ENCODE measurements around the gene TMEM82. TPM values are rescaled to one million over a fixed set of nuclear protein-coding genes. Genes with fewer than 3 reads are reported as not detected.

The TMEM82 gene
- polyA plus RNA-seq, 1 of the 3 experiments (the other 2 are of a cell fraction), result not detected

- no peak for DNase-seq
- Histone ChIP-seq H3K36me3 (replicated peaks in 1 of 2; ENCODE audit: control insufficient read depth in 1 of 2, insufficient read depth in 2 of 2, low read length in 1 of 2) (no peaks in the 10 kb centered on the region), H2AFZ (ENCODE audit: low read depth) (no peak overlapping the region), H3K4me2 (no peak overlapping the region), H3K9ac (no peak overlapping the region), H4K20me1 (ENCODE audit: insufficient read depth) (no peaks in the 10 kb centered on the region), H3F3A (replicated peaks; ENCODE audit: insufficient read depth) (peaks cover 5% of the 10 kb centered on the region), H3K9me3 (no peaks in the 10 kb centered on the region), H3K4me3 (ENCODE audit: low read depth in 2 of 2, low read length in 1 of 2) (no peak overlapping the region), H3K27me3 (ENCODE audit: insufficient read depth) (no peaks in the 10 kb centered on the region), H3K27ac (ENCODE audit: low read depth in 2 of 2, low read length in 1 of 2) (no peak overlapping the region), H3K4me1 (ENCODE audit: control insufficient read depth in 1 of 2, insufficient read depth in 2 of 2, low read depth in 1 of 2, low read length in 1 of 2) (peaks cover 10 to 24% of the 10 kb centered on the region in 2 experiments; a peak in 3 of 4 replicates), H3K79me2 (ENCODE audit: insufficient read depth) (no peaks in the 10 kb centered on the region), H3K9me2 (no peaks in the 10 kb centered on the region)
- ChIA-PET CTCF (interaction anchor here (1.5 kb wide), 1 partner anchor 9 kb away, joined by 3 read pairs; no protein-coding TSS in a partner anchor), POLR2A (interaction anchor here (0.6 to 1.4 kb wide), 2 partner anchors 12 to 29 kb away, joined by 3 to 5 read pairs; no protein-coding TSS in a partner anchor)
- WGBS (ENCODE audit: low lambda C conversion rate), result 62% methylated on average over 5 of the region's 8 CpGs
- TF ChIP-seq REST (IDR thresholded peaks at IDR 0.05; ENCODE audit: low read depth, low read length) (no peak), CTCF (IDR thresholded peaks at IDR 0.05) (no peak), SIN3A (IDR thresholded peaks at IDR 0.05; ENCODE audit: borderline replicate concordance, low read depth, low read length) (no peak), GATA2 (CRISPR knock-in tag; IDR thresholded peaks at IDR 0.05) (no peak), MEF2A (IDR thresholded peaks at IDR 0.05; ENCODE audit: borderline replicate concordance, low read depth) (no peak), RCOR1 (IDR thresholded peaks at IDR 0.05; ENCODE audit: low read length) (no peak), FOXJ3 (CRISPR knock-in tag; IDR thresholded peaks at IDR 0.05) (no peak), ELF1 (IDR thresholded peaks at IDR 0.05) (no peak), ZBTB33 (IDR thresholded peaks at IDR 0.05; ENCODE audit: borderline replicate concordance, low read depth) (no peak), IRF3 (IDR thresholded peaks at IDR 0.05; ENCODE audit: low read depth, low read length) (no peak), TCF12 (IDR thresholded peaks at IDR 0.05) (no peak), CHD2 (IDR thresholded peaks at IDR 0.05; ENCODE audit: low read length, partially characterized antibody) (no peak), SMC3 (IDR thresholded peaks at IDR 0.05; ENCODE audit: low read depth, low read length) (no peak), PBX3 (IDR thresholded peaks at IDR 0.05) (no peak), MAX (IDR thresholded peaks at IDR 0.05; ENCODE audit: low read depth) (no peak), RFX5 (IDR thresholded peaks at IDR 0.05; ENCODE audit: low read length) (no peak), EP300 (IDR thresholded peaks at IDR 0.05; ENCODE audit: borderline replicate concordance in 1 of 2, low read depth in 1 of 2, low read length in 1 of 2) (no peak), RXRA (IDR thresholded peaks at IDR 0.05; ENCODE audit: borderline replicate concordance, low read depth) (no peak)
Observed at GRCh38 chr1:15747378-15747777, 5.1 kb downstream of the TMEM82 start.

Data from SK-N-SH (cell line).